ENCODE data around the gene IRF7.

- TF ChIP-seq CTCF (conservative IDR thresholded peaks at IDR 0.05 in 1 of 2, IDR thresholded peaks at IDR 0.05 in 1 of 2; ENCODE audit: extremely low read depth in 1 of 2, insufficient read depth in 1 of 2, low read depth in 1 of 2, low read length in 2 of 2), result no peak
- no peak for TF ChIP-seq EZH2 (IDR thresholded peaks at IDR 0.05; ENCODE audit: borderline replicate concordance, low read length)
These were observed 49.4 kb upstream of the IRF7 start for GRCh38 chr11:665062-665703.

All from mammary epithelial cell (primary cell).